Nephron progenitor cell (in vitro differentiated cells): Measurements from ENCODE around the gene BGLAP.

Experiments used
- DNase-seq: peaks from one replicate; pipeline ENCODE4 v3.0.0; 2021
- H3K27ac Mint-ChIP-seq: 2 replicates; pipeline ENCODE4 v1.8.0; 2021; ENCODE audit warnings: mild to moderate bottlenecking, moderate library complexity, mixed read lengths
- H3K27me3 Mint-ChIP-seq: 2 replicates; pipeline ENCODE4 v1.8.0; 2021; ENCODE audit warnings: mild to moderate bottlenecking, low read depth, mixed read lengths; ENCODE audit not compliant: poor library complexity
- H3K36me3 Mint-ChIP-seq: 2 replicates; pipeline ENCODE4 v1.8.0; 2021; ENCODE audit warnings: low read depth, mixed read lengths
- H3K4me1 Mint-ChIP-seq: 2 replicates; pipeline ENCODE4 v1.8.0; 2021; ENCODE audit warnings: mixed read lengths
- H3K4me3 Mint-ChIP-seq: 2 replicates; pipeline ENCODE4 v1.8.0; 2021; ENCODE audit warnings: mild to moderate bottlenecking, moderate library complexity, mixed read lengths
- H3K9me3 Mint-ChIP-seq: 2 replicates; pipeline ENCODE4 v1.8.0; 2021; ENCODE audit warnings: mild to moderate bottlenecking, moderate library complexity, mixed read lengths
- TF ChIP-seq, protein P1 (sequence below): fragments of 200-600 bp; sonication (generic); IDR thresholded peaks from 2 replicates; pipeline ENCODE4 v1.5.0; 2021; ENCODE audit warnings: antibody characterized with exemption

BGLAP gene

DNA sequence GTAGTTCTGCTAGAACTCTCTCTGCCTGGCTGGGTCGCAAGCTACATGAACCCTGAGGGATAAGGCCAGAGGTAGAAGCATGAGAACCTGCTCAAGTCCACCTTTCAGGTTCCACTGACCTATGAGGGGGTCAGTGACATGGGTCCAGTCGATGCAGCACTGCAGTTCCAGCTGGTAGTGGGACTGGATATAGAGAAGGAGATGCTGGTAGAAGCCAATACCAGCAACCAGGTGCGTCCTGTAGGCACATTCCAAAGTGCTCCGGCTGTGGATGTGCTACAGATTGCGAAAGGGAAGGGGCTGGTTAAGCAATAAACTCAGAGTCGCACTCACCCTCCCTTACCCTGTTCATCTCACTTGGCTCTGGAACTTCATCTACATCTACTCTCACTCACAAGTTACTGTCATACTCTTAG lies 35.0 kb downstream of the BGLAP start:
- Mint-ChIP-seq H3K36me3 (peaks cover 65% of the 10 kb centered on the region), H3K4me1 (peaks cover 22% of the 10 kb centered on the region), H3K27me3 (no peaks in the 10 kb centered on the region), H3K9me3 (no peaks in the 10 kb centered on the region), H3K27ac (no peak overlapping the region), H3K4me3 (no peak overlapping the region)
- DNase-seq = no peak
- TF ChIP-seq, protein P1, sequence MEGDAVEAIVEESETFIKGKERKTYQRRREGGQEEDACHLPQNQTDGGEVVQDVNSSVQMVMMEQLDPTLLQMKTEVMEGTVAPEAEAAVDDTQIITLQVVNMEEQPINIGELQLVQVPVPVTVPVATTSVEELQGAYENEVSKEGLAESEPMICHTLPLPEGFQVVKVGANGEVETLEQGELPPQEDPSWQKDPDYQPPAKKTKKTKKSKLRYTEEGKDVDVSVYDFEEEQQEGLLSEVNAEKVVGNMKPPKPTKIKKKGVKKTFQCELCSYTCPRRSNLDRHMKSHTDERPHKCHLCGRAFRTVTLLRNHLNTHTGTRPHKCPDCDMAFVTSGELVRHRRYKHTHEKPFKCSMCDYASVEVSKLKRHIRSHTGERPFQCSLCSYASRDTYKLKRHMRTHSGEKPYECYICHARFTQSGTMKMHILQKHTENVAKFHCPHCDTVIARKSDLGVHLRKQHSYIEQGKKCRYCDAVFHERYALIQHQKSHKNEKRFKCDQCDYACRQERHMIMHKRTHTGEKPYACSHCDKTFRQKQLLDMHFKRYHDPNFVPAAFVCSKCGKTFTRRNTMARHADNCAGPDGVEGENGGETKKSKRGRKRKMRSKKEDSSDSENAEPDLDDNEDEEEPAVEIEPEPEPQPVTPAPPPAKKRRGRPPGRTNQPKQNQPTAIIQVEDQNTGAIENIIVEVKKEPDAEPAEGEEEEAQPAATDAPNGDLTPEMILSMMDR = no peak

DNA sequence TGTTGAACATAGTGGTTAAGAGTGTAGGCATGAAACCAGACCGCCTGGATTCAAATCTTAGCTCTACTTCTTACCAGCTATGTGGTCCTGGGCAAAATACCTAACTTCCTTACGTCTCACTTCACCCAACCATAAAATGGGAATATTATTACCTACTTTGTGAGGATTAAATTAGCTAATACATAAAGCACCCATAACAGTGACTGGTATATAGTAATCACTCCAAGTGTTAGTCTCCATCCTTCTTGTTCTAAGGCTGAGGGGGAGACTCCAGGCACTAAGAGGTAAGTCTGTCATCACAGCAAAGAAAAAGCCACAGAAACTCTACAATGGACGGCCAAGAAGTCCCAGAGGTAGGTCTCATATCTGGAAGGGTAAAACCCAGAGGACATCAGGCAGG lies 37.9 kb downstream of the BGLAP start:
- H3K9me3 Mint-ChIP-seq = no peaks in the 10 kb centered on the region
- H3K27ac Mint-ChIP-seq = no peak overlapping the region
- peaks cover 37% of the 10 kb centered on the region for H3K36me3 Mint-ChIP-seq

DNA sequence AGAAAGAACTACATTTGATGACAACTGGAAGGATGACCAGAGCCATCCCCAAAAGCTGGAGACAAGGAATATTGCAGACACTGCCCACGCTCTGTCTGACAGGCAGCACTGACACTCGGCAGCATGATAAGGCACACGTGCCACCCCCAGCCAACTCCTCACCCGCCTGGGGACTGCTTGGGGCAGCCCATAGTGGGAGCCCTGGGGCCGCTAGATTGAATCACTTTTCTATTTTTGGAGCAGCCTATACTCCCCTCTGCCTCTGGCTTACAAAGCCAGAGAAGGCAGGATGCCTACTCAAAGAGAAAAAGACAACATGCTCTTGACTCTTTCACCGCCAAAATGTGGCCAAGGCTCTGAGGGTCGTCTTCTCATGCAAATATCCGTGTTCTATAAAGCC lies 39.3 kb downstream of the BGLAP start:
- peaks cover 26% of the 10 kb centered on the region for H3K36me3 Mint-ChIP-seq

More for the DNA sequence above, 37.9 kb downstream of the BGLAP start:
- peak overlapping the region; percentile 35 for H3K4me3 Mint-ChIP-seq
- DNase-seq = no peak
- H3K27me3 Mint-ChIP-seq = no peaks in the 10 kb centered on the region
- TF ChIP-seq, protein P1 = no peak
- H3K4me1 Mint-ChIP-seq = peaks cover 39% of the 10 kb centered on the region

DNA sequence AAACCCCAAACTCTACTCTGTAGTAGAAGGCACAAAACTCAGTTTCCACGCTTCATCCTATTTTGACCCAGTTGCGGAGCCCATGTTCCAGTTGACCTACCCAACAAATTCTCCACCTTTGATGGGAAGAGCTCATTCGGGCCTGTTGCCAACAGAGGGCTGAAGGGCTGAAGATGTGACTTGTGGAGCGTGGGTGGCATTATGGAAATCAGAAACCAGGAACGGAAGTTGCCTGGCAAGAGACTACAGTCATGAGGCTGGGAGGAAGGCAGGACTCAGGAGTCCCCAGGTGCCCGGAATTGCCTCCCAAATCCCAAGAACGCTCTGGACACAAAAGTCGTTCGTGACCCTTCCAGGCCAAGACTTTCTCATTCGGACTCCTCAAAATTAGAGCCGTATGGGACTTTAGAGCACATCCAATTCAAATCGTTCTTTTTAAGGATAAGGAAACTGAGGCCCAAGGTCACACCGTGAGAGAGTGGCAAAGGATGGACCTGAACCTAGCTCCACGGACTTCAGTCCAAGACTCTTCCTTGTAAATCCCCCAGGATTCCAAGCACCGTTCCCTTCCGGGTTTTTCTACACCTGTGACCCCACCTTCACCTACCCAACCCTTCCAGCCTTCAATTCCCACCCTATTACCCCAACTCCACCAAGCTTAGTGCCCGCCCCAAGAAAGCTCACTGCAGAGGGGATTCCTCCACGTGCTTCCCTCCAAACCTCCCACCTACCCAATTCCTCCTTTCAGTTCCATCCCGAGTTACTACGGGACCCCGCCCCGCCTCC lies 39.9 kb downstream of the BGLAP start:
- H3K9me3 Mint-ChIP-seq = no peaks in the 10 kb centered on the region
- peaks cover 39% of the 10 kb centered on the region for H3K4me1 Mint-ChIP-seq
- H3K4me3 Mint-ChIP-seq = peak overlapping the region; percentile 95
- TF ChIP-seq, protein P1 = no peak
- DNase-seq = no peak
- H3K27ac Mint-ChIP-seq = peak overlapping the region; percentile 31
- no peaks in the 10 kb centered on the region for H3K27me3 Mint-ChIP-seq
- H3K36me3 Mint-ChIP-seq = peaks cover 20% of the 10 kb centered on the region

More for the DNA sequence above, 39.3 kb downstream of the BGLAP start:
- H3K27ac Mint-ChIP-seq = peak overlapping the region; percentile 19
- H3K4me3 Mint-ChIP-seq = peak overlapping the region; percentile 95
- peaks cover 39% of the 10 kb centered on the region for H3K4me1 Mint-ChIP-seq
- no peak for DNase-seq
- no peaks in the 10 kb centered on the region for H3K27me3 Mint-ChIP-seq
- TF ChIP-seq, protein P1 = no peak
- H3K9me3 Mint-ChIP-seq = no peaks in the 10 kb centered on the region

DNA sequence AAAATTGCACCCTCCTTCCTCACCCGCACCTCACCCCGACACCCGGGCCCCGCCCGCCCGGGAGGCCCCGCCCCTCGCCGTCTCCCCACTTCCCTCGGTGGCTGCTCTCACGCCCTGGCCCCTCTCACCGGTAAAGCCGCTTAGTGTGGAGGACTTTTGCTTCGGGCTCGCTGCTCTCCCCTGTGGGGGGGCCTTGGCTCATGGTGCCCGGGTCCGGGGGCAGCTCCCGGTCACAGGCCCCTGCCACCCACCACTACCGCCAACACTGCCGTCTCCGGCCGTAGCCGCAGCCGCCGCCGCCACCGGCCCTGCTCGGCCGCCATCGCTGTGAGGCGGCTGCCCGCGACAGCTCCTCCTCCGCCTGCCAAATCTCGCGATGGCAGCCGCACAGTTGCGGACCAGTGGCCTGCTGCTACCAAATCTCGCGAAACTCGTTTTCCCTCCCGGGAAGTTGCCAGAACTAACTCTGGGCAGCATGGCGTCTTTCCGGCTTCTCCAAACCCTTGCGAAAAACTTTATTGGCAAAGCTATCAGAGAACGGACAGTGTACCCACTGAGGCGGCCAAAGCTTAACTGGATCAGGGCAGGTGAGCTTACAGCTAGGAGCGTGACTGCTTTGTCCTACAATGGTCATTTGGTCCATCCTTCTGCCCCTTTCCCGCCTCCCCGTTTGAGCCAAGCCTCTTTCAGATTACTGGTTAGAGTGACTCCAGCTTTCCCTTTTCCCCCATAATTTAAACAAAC lies 40.7 kb downstream of the BGLAP start, which contains the start of gene SMG5:
Gene SMG5 (minus strand): TSS at position 347 of the 744 bp plus-strand sequence. CDS start 145 bp downstream, at position 202.
- TF ChIP-seq, protein P1 = no peak
- H3K27ac Mint-ChIP-seq = peak within 1 kb of the TSS; percentile 46
- H3K4me3 Mint-ChIP-seq = peak within 1 kb of the TSS; percentile 95
- H3K27me3 Mint-ChIP-seq = no peaks in the 10 kb centered on the region
- no peaks in the 10 kb centered on the region for H3K9me3 Mint-ChIP-seq
- peaks cover 39% of the 10 kb centered on the region for H3K4me1 Mint-ChIP-seq
- peak; percentile 93 for DNase-seq
- H3K36me3 Mint-ChIP-seq = peaks cover 12% of the 10 kb centered on the region
